CD14-positive monocyte (primary cell): ENCODE measurements around the gene SPRY1. TPM values are rescaled to one million over a fixed set of nuclear protein-coding genes. Genes with fewer than 3 reads are reported as not detected.

ENCODE experiments used
- DNase-seq, 3 donors: peaks; one replicate each; pipeline ENCODE4 v3.0.0-alpha.2; 2011 to 2022
- H2AFZ ChIP-seq: 2 replicates; pipeline ENCODE4 v1.6.0; 2012; ENCODE audit warnings: mild to moderate bottlenecking, low read depth, low read length, inconsistent platforms; ENCODE audit not compliant: insufficient read depth, poor library complexity, severe bottlenecking
- H3K27ac ChIP-seq, 2 donors: 1 replicate in 1 of 2; 2 replicates in 1 of 2; pipeline ENCODE4 v1.5.1; 2012 to 2013; ENCODE audit warnings: low read length in 2 of 2, control low read depth in 1 of 2, inconsistent platforms in 1 of 2, low read depth in 1 of 2, mild to moderate bottlenecking in 1 of 2
- H3K27me3 ChIP-seq, 2 donors: one replicate each; pipeline versions ENCODE4 v1.6.0 to v1.6.1; 2011 to 2013; ENCODE audit warnings: low read length in 2 of 2; ENCODE audit not compliant: control insufficient read depth in 2 of 2, insufficient read depth in 2 of 2
- H3K36me3 ChIP-seq, 2 donors: replicated peaks in 1 of 2; 1 replicate in 1 of 2; 2 replicates in 1 of 2; pipeline versions ENCODE4 v1.5.1 to v1.6.1; 2012 to 2013; ENCODE audit warnings: low read length in 2 of 2, control low read depth in 1 of 2, inconsistent platforms in 1 of 2, mild to moderate bottlenecking in 1 of 2; ENCODE audit not compliant: insufficient read depth in 2 of 2, control insufficient read depth in 1 of 2
- H3K4me1 ChIP-seq, 2 donors: 1 replicate in 1 of 2; 2 replicates in 1 of 2; pipeline versions ENCODE4 v1.5.1 to v1.6.1; 2012 to 2013; ENCODE audit warnings: low read length in 2 of 2, control low read depth in 1 of 2, inconsistent platforms in 1 of 2, mild to moderate bottlenecking in 1 of 2, moderate library complexity in 1 of 2; ENCODE audit not compliant: insufficient read depth in 2 of 2, control insufficient read depth in 1 of 2
- H3K4me2 ChIP-seq: replicated peaks from 2 replicates; pipeline ENCODE3; 2012; ENCODE audit warnings: low read length, moderate library complexity, mild to moderate bottlenecking; ENCODE audit not compliant: poor library complexity, severe bottlenecking; ENCODE audit errors: extremely low read depth
- H3K4me3 ChIP-seq, 3 experiments: fragments of 200-600 bp in 1 of 3; sonication (generic) in 1 of 3; replicated peaks in 1 of 3; 1 replicate in 2 of 3; 2 replicates in 1 of 3; pipeline ENCODE4 v1.5.1; 2011 to 2013; ENCODE audit warnings: low read length in 3 of 3, mild to moderate bottlenecking in 3 of 3, control low read depth in 2 of 3, low read depth in 2 of 3, inconsistent platforms in 1 of 3, moderate library complexity in 1 of 3
- H3K79me2 ChIP-seq: 2 replicates; pipeline ENCODE4 v1.6.0; 2012; ENCODE audit warnings: mild to moderate bottlenecking, control low read depth, inconsistent platforms, low read length, moderate library complexity; ENCODE audit not compliant: insufficient read depth
- H3K9ac ChIP-seq: 2 replicates; pipeline ENCODE4 v1.6.0; 2017; ENCODE audit warnings: low read length, mild to moderate bottlenecking; ENCODE audit not compliant: insufficient read depth, poor library complexity, severe bottlenecking
- H3K9me3 ChIP-seq, 2 donors: replicated peaks in 1 of 2; 1 replicate in 1 of 2; 2 replicates in 1 of 2; pipeline versions ENCODE4 v1.5.1 to v1.6.1; 2012 to 2013; ENCODE audit warnings: low read length in 2 of 2, control low read depth in 1 of 2; ENCODE audit not compliant: control insufficient read depth in 1 of 2, insufficient read depth in 1 of 2
- H4K20me1 ChIP-seq: 2 replicates; pipeline ENCODE4 v1.6.0; 2012; ENCODE audit warnings: mild to moderate bottlenecking, low read length, control low read depth, moderate library complexity; ENCODE audit not compliant: insufficient read depth
- H3K27ac Mint-ChIP-seq, 7 donors: one replicate each; pipeline ENCODE4 v1.8.0; 2020; ENCODE audit warnings: mild to moderate bottlenecking in 7 of 7, mixed read lengths in 7 of 7, moderate library complexity in 6 of 7, inconsistent platforms in 2 of 7
- H3K27me3 Mint-ChIP-seq, 3 donors: one replicate each; pipeline ENCODE4 v1.8.0; 2021 to 2022; ENCODE audit warnings: low read depth in 3 of 3, mild to moderate bottlenecking in 3 of 3, mixed read lengths in 3 of 3, moderate library complexity in 3 of 3, inconsistent platforms in 1 of 3
- H3K36me3 Mint-ChIP-seq, 2 donors: one replicate each; pipeline ENCODE4 v1.8.0; 2020; ENCODE audit warnings: mixed read lengths in 2 of 2, inconsistent platforms in 1 of 2, mild to moderate bottlenecking in 1 of 2
- H3K4me1 Mint-ChIP-seq: one replicate; pipeline ENCODE4 v1.8.0; 2020; ENCODE audit warnings: mild to moderate bottlenecking, mixed read lengths
- H3K4me3 Mint-ChIP-seq, 2 donors: one replicate each; pipeline ENCODE4 v1.8.0; 2020; ENCODE audit warnings: mild to moderate bottlenecking in 2 of 2, mixed read lengths in 2 of 2, moderate library complexity in 1 of 2
- H3K9me3 Mint-ChIP-seq, 7 donors: one replicate each; pipeline ENCODE4 v1.8.0; 2020 to 2022; ENCODE audit warnings: mixed read lengths in 7 of 7, mild to moderate bottlenecking in 6 of 7, moderate library complexity in 6 of 7, inconsistent platforms in 2 of 7
- WGBS: methylation state at CpG from one replicate; pipeline ENCODE4 v1.1.5; 2013; ENCODE audit warnings: missing lambda C conversion rate; ENCODE audit not compliant: insufficient coverage; 5-methylcytosine and 5-hydroxymethylcytosine counted together
- intact Hi-C, 2 donors: fragments of 100-400 bp; cut with micrococcal nuclease; formaldehyde crosslinking; loops; one replicate each; pipeline versions ENCODE4 v1.15.0 to v1.15.1; 2023
- polyA plus RNA-seq, 3 donors: library from polyadenylated mRNA; depleted of rRNA in 1 of 3; unstranded in 2 of 3; stranded (reverse) in 1 of 3; fragments of 300-500 nt in 2 of 3; fragments of >200 nt in 1 of 3; fragmentation: Illumina TruSeq in 2 of 3; gene quantifications; 1 replicate in 2 of 3; 2 replicates in 1 of 3; pipeline ENCODE4 v1.2.3, GENCODE V29; 2012 to 2021
- TF ChIP-seq, protein P1 (sequence below): fragments of 200-600 bp; IDR thresholded peaks from one replicate; pipeline ENCODE4 v1.8.0; 2022; ENCODE audit warnings: antibody characterized with exemption, mild to moderate bottlenecking

SPRY1 gene
- polyA plus RNA-seq, 3 donors, result 1.1 to 3.7 (median 2.0) TPM

DNA sequence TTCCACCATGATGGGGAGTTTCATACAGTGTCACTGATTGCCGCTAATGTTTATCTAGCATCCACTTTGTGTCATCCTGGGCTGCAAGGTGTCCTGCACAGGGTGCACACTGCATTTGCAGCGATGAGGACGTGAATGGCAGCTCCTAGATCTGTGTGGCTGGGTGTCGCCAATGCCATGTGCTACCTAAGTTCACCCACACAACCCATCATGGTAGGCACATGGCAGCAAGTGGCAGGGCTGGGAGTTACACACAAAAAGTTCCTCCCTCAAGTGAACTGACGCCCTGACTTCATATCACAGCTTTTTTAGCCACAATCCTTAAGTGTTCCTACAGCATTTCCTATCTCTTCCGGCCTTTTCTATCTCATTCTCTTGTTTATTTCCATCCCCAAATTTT, 45.9 kb upstream of the SPRY1 start:
- DNase-seq, result no peak
- no peak overlapping the region for H3K4me2 ChIP-seq
- H3K36me3 ChIP-seq, result no peaks in the 10 kb centered on the region
- H3K4me1 ChIP-seq, result peaks cover 10 to 19% of the 10 kb centered on the region in 2 donors
- no peaks in the 10 kb centered on the region for H3K9me3 ChIP-seq
- H3K27ac Mint-ChIP-seq, result no peak overlapping the region
- no peaks in the 10 kb centered on the region for H4K20me1 ChIP-seq
- TF ChIP-seq, protein P1, sequence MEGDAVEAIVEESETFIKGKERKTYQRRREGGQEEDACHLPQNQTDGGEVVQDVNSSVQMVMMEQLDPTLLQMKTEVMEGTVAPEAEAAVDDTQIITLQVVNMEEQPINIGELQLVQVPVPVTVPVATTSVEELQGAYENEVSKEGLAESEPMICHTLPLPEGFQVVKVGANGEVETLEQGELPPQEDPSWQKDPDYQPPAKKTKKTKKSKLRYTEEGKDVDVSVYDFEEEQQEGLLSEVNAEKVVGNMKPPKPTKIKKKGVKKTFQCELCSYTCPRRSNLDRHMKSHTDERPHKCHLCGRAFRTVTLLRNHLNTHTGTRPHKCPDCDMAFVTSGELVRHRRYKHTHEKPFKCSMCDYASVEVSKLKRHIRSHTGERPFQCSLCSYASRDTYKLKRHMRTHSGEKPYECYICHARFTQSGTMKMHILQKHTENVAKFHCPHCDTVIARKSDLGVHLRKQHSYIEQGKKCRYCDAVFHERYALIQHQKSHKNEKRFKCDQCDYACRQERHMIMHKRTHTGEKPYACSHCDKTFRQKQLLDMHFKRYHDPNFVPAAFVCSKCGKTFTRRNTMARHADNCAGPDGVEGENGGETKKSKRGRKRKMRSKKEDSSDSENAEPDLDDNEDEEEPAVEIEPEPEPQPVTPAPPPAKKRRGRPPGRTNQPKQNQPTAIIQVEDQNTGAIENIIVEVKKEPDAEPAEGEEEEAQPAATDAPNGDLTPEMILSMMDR, result no peak
- H3K27me3 ChIP-seq, result no peaks in the 10 kb centered on the region
- H3K36me3 Mint-ChIP-seq, result no peaks in the 10 kb centered on the region
- H3K27ac ChIP-seq, result no peak overlapping the region
- intact Hi-C loops, result loop anchor here in 1 of 2 donors (10.0 kb wide), 1 partner anchor 106 kb away; no protein-coding TSS in a partner anchor
- no peak overlapping the region for H2AFZ ChIP-seq
- H3K4me3 Mint-ChIP-seq, result no peak overlapping the region
- peaks cover 0 to 1% (median 0%) of the 10 kb centered on the region in 3 donors for H3K27me3 Mint-ChIP-seq
- H3K79me2 ChIP-seq, result no peaks in the 10 kb centered on the region
- H3K4me1 Mint-ChIP-seq, result peaks cover 15% of the 10 kb centered on the region
- WGBS, result 93% methylated on average over 5 of the region's 6 CpGs
- H3K9ac ChIP-seq, result no peak overlapping the region
- H3K4me3 ChIP-seq, result no peak overlapping the region
- H3K9me3 Mint-ChIP-seq, result peaks cover 0 to 4% (median 2%) of the 10 kb centered on the region in 7 donors

DNA sequence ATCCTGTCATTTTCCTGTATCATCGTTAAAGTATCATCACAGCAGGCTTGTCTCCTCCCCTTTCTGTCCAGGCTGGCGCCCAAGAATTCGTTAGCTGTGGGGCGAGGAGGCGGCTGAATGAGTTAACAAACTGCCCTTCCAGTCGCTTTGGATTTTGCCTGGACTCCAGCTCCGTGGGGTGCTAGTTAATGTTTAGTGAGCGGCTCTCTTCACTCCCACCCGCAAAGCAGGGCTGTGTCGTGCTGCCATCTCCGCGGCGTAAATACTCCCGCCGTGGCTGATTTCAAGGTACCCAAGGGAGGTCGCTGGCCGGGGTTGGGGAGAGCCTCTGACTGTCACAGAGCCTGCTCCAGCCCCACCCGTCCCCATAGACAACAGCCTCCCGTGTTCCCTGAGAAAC, 44.9 kb upstream of the SPRY1 start:
- DNase-seq, result no peak
- peaks cover 0 to 4% (median 2%) of the 10 kb centered on the region in 7 donors for H3K9me3 Mint-ChIP-seq
- H3K4me1 Mint-ChIP-seq, result peaks cover 15% of the 10 kb centered on the region
- Histone ChIP-seq H3K4me3 (no peak overlapping the region), H3K4me1 (peaks cover 10 to 19% of the 10 kb centered on the region in 2 donors), H2AFZ (no peak overlapping the region), H3K36me3 (no peaks in the 10 kb centered on the region), H3K79me2 (no peaks in the 10 kb centered on the region), H3K9me3 (no peaks in the 10 kb centered on the region), H3K9ac (no peak overlapping the region), H3K27ac (no peak overlapping the region), H3K4me2 (no peak overlapping the region), H3K27me3 (no peaks in the 10 kb centered on the region), H4K20me1 (no peaks in the 10 kb centered on the region)
- TF ChIP-seq, protein P1, result no peak
- no peaks in the 10 kb centered on the region for H3K36me3 Mint-ChIP-seq
- intact Hi-C loops, result loop anchor here in 1 of 2 donors (10.0 kb wide), 1 partner anchor 107 kb away; no protein-coding TSS in a partner anchor
- H3K4me3 Mint-ChIP-seq, result no peak overlapping the region
- peak overlapping the region in 1 of 7 donors; percentile 55 for H3K27ac Mint-ChIP-seq
- peaks cover 0 to 1% (median 0%) of the 10 kb centered on the region in 3 donors for H3K27me3 Mint-ChIP-seq
- WGBS, result 97% methylated on average over 13 of the region's 19 CpGs
